Measurements from ENCODE around the gene GDPD5. TPM values are rescaled to one million over a fixed set of nuclear protein-coding genes. Genes with fewer than 3 reads are reported as not detected.
A peak's percentile ranks its signal among the peaks of the same experiment; 100 is the strongest.

Gene GDPD5
- total RNA-seq, 2 experiments from 2014 or later: 13.3 to 13.5 TPM

DNA sequence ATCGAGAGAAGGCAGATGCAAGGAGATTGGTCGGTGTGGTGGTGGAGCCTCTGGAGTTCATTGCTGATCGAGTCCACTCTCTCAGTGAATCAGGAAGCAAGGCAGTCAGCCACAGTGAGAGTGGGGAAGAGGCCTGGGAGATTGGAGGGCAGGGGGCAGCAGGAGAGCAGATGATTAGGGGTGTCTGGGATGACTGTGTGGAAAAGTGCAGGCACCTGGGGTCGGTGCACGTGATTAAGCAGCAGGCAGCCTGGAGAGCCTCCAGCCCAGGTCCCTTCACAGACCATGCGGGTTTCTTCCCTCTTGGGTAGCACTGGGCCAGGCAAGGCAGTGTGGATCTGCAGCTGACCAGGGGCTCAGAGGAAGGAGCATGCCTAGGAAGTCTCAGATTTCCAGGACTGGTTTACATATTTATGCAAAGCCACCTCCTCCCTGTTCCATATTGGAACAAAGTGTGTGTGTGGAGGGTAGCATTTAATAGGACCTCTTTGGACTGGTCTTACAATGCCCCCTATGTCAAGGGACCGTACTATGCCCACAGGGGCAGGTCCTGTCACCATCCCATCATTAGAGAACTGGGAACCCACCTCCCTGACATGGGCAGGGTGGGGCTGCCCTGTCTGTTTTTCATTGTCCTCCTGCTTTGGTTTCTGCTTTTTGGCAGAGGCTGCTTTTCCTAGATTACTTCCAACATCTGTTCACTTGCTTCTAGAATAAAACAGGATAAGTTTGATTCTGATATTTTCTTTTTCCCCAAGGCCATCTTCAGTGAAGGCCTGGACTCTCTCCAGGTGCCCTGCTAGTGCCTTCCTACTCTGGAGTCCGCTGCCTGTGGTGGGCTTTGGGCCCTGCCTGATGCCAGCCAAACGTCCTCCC lies 14.0 kb upstream of the GDPD5 start:
- Mint-ChIP-seq H3K27ac (no peak overlapping the region), H3K4me1 (ENCODE audit: low read depth) (peaks cover 12% of the 10 kb centered on the region), H3K9me3 (no peaks in the 10 kb centered on the region), H3K36me3 (ENCODE audit: low read depth) (no peaks in the 10 kb centered on the region), H3K27me3 (ENCODE audit: low read depth) (peaks cover 4% of the 10 kb centered on the region), H3K4me3 (no peak overlapping the region)
- CTCF ChIA-PET: interaction anchor here (1.0 kb wide), 1 partner anchor 10 kb away, joined by 3 read pairs; no protein-coding TSS in a partner anchor
- intact Hi-C loops (cut with micrococcal nuclease): loop anchor here (10.0 kb wide), 1 partner anchor 165 kb away; no protein-coding TSS in a partner anchor
- no peak for DNase-seq

DNA sequence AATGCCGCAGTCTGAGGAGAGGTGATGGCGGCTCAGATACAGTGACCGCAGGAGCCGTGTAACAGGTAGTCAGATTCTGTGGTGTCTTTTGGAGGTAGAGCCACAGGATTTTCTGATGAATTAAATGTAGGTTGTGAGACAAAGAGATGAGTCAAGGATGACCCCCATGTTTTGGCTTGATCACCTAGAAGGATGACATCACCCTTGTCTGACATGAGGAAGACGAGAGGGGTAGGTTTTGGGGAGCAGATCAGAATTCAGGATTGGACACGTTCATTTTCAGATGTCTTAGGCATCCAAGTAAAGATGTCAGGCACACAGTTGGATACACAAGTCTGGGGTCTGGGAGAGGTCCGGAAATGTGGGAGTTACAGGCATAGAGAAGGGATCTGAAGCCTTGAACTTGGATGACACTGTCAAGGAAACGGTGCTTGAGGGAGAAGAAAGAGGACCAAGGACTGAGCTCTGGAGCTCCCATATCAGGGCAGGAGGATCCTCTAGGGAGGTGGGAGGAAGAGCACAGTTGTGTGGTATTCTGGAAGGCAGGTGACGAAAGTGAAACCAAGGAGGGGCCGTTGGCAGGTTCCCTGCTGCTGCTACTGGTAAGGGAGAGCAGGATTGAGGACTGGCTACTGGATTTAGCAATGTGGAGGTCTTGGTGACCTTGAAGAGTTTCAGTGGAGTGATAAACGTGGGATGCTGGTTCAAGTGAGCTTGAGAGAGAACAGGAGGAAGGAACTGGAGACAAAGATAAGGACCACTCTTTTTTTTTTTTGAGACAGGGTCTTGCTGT lies 12.6 kb upstream of the GDPD5 start:
- H3K36me3 Mint-ChIP-seq (ENCODE audit: low read depth): no peaks in the 10 kb centered on the region
- CTCF ChIA-PET: interaction anchor here (0.6 to 2.9 kb wide), 3 partner anchors 12 to 149 kb away, joined by 3 to 10 read pairs (median 8); no protein-coding TSS in a partner anchor
- no peak for DNase-seq
- H3K9me3 Mint-ChIP-seq: no peaks in the 10 kb centered on the region
- H3K4me3 Mint-ChIP-seq: no peak overlapping the region
- intact Hi-C loops (cut with micrococcal nuclease): no loop called here
- no peak overlapping the region for H3K27ac Mint-ChIP-seq
- H3K27me3 Mint-ChIP-seq (ENCODE audit: low read depth): peaks cover 4% of the 10 kb centered on the region
- H3K4me1 Mint-ChIP-seq (ENCODE audit: low read depth): peaks cover 17% of the 10 kb centered on the region

DNA sequence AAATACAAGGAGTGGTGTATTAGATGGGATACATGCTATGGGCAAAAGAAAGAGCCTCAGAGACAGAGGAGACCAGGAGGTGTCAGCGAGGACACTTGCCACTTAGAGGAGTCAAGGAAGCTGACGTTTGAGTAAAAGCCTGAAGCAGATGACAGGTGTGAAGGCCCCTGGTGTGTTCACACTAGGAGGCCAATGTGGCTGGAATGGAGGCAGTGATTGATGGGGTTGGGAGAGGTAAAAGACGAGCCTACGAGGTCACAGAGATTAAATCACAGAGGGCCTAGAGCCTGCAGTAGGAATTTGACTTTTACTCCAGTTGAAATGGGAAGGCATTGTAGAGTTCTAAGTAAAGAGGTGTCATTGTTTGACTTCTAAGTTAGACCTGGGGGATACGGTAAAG lies 12.0 kb upstream of the GDPD5 start:
- H3K4me1 Mint-ChIP-seq (ENCODE audit: low read depth): peaks cover 17% of the 10 kb centered on the region
- no peaks in the 10 kb centered on the region for H3K9me3 Mint-ChIP-seq
- intact Hi-C loops (cut with micrococcal nuclease): no loop called here
- no peaks in the 10 kb centered on the region for H3K36me3 Mint-ChIP-seq (ENCODE audit: low read depth)
- H3K4me3 Mint-ChIP-seq: no peak overlapping the region
- H3K27ac Mint-ChIP-seq: no peak overlapping the region
- peaks cover 4% of the 10 kb centered on the region for H3K27me3 Mint-ChIP-seq (ENCODE audit: low read depth)
- DNase-seq: no peak
- CTCF ChIA-PET: interaction anchor here (1.0 to 2.9 kb wide), 3 partner anchors 36 to 149 kb away, joined by 3 to 10 read pairs (median 8); no protein-coding TSS in a partner anchor

DNA sequence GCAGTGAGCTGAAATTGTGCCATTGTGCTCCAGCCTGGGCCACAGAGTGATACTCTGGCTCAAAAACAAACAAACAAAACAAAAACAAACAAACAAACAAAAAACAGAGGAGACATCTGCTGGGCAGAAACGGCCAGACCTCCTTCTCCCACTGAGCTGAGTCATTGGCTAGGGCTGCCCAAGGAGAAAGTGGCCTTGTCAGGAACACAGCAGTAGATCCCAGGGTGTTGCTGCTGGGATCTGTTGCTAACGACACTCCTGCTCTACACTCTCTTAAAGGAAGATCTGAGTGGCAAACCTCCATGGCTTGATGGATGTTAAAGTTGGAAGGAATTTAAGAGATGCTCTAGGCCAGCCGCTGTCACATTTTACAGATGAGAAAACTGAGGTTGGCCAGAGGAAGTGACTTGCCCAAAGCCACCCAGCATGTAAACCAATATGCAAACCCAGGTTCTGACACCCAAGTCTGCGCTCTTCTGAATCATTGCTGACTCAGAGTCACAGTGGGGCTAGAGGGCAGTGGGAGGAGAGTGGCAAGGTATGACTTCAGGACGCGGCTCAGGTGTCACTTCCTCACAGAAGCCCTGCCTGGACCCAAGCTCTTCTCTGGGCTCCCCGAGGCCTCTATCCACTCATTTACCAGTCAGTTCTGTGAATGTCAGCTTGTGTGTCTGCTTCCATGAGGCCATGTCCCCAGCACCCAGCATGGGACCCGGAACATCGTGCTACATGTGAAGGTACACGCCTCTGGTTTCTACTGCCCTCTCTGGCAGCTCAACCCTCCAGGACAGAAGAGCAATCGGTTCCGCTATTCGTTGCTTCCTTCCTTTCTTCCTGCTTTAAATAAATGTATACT lies 11.3 kb upstream of the GDPD5 start:
- H3K36me3 Mint-ChIP-seq (ENCODE audit: low read depth): no peaks in the 10 kb centered on the region
- H3K9me3 Mint-ChIP-seq: no peaks in the 10 kb centered on the region
- no peak overlapping the region for H3K27ac Mint-ChIP-seq
- CTCF ChIA-PET: interaction anchor here (1.0 to 2.9 kb wide), 6 partner anchors 12 to 148 kb away, joined by 3 to 10 read pairs (median 3); no protein-coding TSS in a partner anchor
- intact Hi-C loops (cut with micrococcal nuclease): no loop called here
- peaks cover 21% of the 10 kb centered on the region for H3K4me1 Mint-ChIP-seq (ENCODE audit: low read depth)
- H3K27me3 Mint-ChIP-seq (ENCODE audit: low read depth): peaks cover 4% of the 10 kb centered on the region
- H3K4me3 Mint-ChIP-seq: no peak overlapping the region
- DNase-seq: peak; percentile 52

- no peaks in the 10 kb centered on the region for H3K9me3 Mint-ChIP-seq
- peaks cover 4% of the 10 kb centered on the region for H3K27me3 Mint-ChIP-seq (ENCODE audit: low read depth)
- intact Hi-C loops (cut with micrococcal nuclease): no loop called here
- H3K4me3 Mint-ChIP-seq: no peak overlapping the region
- CTCF ChIA-PET: interaction anchor here (0.9 to 8.5 kb wide), 7 partner anchors 9 to 209 kb away, joined by 3 to 153 read pairs (median 7); partner anchors contain the start of gene GDPD5
- H3K27ac Mint-ChIP-seq: no peak overlapping the region
- no peak for DNase-seq
- peaks cover 22% of the 10 kb centered on the region for H3K4me1 Mint-ChIP-seq (ENCODE audit: low read depth)
- no peaks in the 10 kb centered on the region for H3K36me3 Mint-ChIP-seq (ENCODE audit: low read depth)
These were observed 9.3 kb upstream of the GDPD5 start for GRCh38 chr11:75535071-75535470.

GRCh38 chr11:75534259-75535069 lies 8.7 kb upstream of the GDPD5 start:
- Mint-ChIP-seq H3K27me3 (ENCODE audit: low read depth) (peaks cover 4% of the 10 kb centered on the region), H3K9me3 (no peaks in the 10 kb centered on the region), H3K4me1 (ENCODE audit: low read depth) (peaks cover 22% of the 10 kb centered on the region), H3K27ac (no peak overlapping the region), H3K4me3 (no peak overlapping the region), H3K36me3 (ENCODE audit: low read depth) (no peaks in the 10 kb centered on the region)
- CTCF ChIA-PET: interaction anchor here (0.6 to 8.5 kb wide), 19 partner anchors 9 to 1046 kb away, joined by 3 to 153 read pairs (median 3); partner anchors contain the start of gene GDPD5
- DNase-seq: no peak
- intact Hi-C loops (cut with micrococcal nuclease): no loop called here

DNA sequence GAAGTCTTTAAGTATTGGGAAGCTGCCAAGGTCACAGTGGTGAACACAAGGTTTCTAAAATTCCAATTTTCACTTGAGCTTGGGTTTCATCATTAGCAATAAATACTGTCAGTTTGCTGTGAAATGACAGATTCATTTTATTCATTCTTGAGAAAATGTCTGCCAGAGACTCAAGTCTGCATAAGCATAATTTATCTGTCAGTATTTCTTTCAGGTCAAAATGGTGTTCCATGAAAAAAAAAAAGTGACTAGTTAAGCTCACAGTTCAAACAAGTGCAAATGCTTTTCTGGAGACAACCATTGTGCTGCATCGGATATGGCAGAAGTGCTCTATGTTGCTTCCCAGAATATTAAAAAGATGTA lies 8.1 kb upstream of the GDPD5 start:
- Mint-ChIP-seq H3K9me3 (no peaks in the 10 kb centered on the region), H3K27me3 (ENCODE audit: low read depth) (peaks cover 4% of the 10 kb centered on the region), H3K4me3 (no peak overlapping the region), H3K27ac (no peak overlapping the region), H3K4me1 (ENCODE audit: low read depth) (peaks cover 22% of the 10 kb centered on the region), H3K36me3 (ENCODE audit: low read depth) (no peaks in the 10 kb centered on the region)
- intact Hi-C loops (cut with micrococcal nuclease): no loop called here
- DNase-seq: no peak
- CTCF ChIA-PET: interaction anchor here (0.5 to 8.5 kb wide), 21 partner anchors 8 to 1630 kb away, joined by 3 to 153 read pairs (median 4); partner anchors contain the start of gene GDPD5

DNA sequence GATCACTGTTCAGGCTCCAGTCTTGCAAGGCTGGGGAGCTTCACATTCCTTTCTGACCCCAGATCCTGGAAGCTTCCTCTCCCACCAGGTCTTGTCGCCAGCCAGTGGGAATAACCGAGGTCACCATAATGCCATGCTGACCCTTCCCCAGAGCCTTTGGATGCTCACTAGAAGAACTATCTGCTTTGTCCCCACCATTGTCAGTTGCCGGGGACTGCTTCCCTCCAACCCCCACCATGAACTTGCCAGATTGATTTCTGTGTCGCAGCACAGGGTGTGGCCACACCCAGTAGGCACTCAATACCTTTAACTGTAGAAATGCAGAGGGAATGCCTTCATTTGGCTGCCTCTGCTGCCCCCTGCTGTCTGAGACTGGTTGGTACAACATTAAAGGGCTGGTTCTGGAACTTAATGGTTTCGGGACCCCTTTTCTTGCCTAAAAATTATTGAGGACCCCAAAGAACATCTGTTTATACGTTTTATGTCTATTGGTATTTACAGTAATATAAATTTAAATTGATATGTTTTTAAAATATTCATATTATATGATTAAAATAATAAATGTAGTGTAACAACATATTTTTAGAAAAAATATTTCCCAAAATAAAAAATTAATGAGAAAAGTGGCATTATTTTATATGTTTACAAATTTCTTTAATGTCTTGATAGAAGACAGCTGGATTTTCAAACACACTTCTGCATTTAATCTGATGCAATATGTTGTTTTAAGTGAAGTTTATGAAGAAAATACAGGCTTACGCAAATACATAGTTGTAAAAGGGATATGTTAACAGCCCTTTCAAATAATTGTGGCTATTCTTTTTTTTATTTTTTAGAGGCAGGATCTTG lies 6.7 kb upstream of the GDPD5 start:
- Mint-ChIP-seq H3K27ac (no peak overlapping the region), H3K27me3 (ENCODE audit: low read depth) (no peaks in the 10 kb centered on the region), H3K4me1 (ENCODE audit: low read depth) (peaks cover 14% of the 10 kb centered on the region), H3K9me3 (no peaks in the 10 kb centered on the region), H3K4me3 (no peak overlapping the region), H3K36me3 (ENCODE audit: low read depth) (no peaks in the 10 kb centered on the region)
- CTCF ChIA-PET: interaction anchor here (0.6 to 8.5 kb wide), 34 partner anchors 8 to 1210 kb away, joined by 3 to 153 read pairs (median 4); no protein-coding TSS in a partner anchor
- DNase-seq: peak; percentile 91
- intact Hi-C loops (cut with micrococcal nuclease): loop anchor here (1.0 kb wide), 4 partner anchors 87 to 252 kb away; no protein-coding TSS in a partner anchor

DNA sequence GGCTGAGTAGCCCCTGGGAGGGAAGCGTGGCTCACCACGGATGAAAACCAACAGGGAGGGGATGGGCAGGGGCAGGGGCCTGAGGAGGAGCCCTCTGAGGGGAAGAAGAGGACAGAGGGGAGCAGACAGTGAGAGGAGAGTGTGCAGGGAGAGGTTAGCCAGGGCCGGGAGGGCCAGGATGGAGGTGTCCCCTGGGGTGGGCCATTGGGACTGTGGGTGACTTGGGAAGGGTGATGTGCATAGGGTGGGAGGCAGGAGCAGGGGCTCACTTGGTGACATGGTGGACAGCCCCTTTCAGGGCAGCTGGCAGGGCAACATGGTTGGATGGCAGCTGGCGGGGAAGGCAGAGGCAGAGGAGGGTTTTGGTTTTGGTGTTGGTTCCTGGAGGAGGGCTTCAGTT lies 5.6 kb upstream of the GDPD5 start:
- no peaks in the 10 kb centered on the region for H3K9me3 Mint-ChIP-seq
- no peak overlapping the region for H3K27ac Mint-ChIP-seq
- H3K4me3 Mint-ChIP-seq: no peak overlapping the region
- no peak for DNase-seq
- H3K4me1 Mint-ChIP-seq (ENCODE audit: low read depth): peaks cover 13% of the 10 kb centered on the region
- H3K36me3 Mint-ChIP-seq (ENCODE audit: low read depth): no peaks in the 10 kb centered on the region
- H3K27me3 Mint-ChIP-seq (ENCODE audit: low read depth): no peaks in the 10 kb centered on the region
- intact Hi-C loops (cut with micrococcal nuclease): no loop called here
- CTCF ChIA-PET: interaction anchor here (0.6 to 8.5 kb wide), 17 partner anchors 9 to 255 kb away, joined by 3 to 153 read pairs (median 5); no protein-coding TSS in a partner anchor

DNA sequence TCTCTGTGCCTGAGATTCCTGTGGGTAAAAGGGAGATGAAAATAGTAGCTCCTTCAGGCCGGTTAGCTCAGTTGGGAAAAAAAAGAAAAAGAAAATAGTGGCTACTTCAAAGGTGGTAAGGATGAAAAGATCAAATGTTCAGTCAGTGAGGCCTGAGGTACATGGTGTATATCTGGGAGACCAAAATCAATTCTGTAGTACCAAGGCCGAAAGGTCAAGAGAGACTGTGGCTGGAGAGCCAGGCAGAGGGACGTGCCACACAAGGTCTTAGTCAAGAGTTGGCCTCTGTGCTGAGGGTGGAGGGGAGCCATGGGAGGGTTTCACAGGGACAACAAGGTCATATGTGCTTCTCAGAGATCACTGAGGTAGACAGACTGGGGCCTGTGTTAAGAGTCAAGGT lies 4.8 kb upstream of the GDPD5 start:
- CTCF ChIA-PET: interaction anchor here (0.5 to 8.5 kb wide), 12 partner anchors 28 to 251 kb away, joined by 3 to 153 read pairs (median 5); no protein-coding TSS in a partner anchor
- Mint-ChIP-seq H3K27ac (no peak overlapping the region), H3K4me1 (ENCODE audit: low read depth) (peaks cover 13% of the 10 kb centered on the region), H3K9me3 (no peaks in the 10 kb centered on the region), H3K27me3 (ENCODE audit: low read depth) (no peaks in the 10 kb centered on the region), H3K4me3 (no peak overlapping the region), H3K36me3 (ENCODE audit: low read depth) (no peaks in the 10 kb centered on the region)
- intact Hi-C loops (cut with micrococcal nuclease): no loop called here
- DNase-seq: no peak

All from activated naive CD4-positive, alpha-beta T cell treated with anti-CD3 and anti-CD28 coated beads for 36 hours (primary cell).